ENCODE data around the gene PDLIM1.
A peak's percentile ranks its signal among the peaks of the same experiment; 100 is the strongest.

The PDLIM1 gene

GRCh38 chr10:95254629-95255028, 36.2 kb downstream of the PDLIM1 start:
- Histone ChIP-seq H4K20me1 (ENCODE audit: insufficient read depth, low read length, poor library complexity, severe bottlenecking) (no peaks in the 10 kb centered on the region), H3K79me2 (ENCODE audit: insufficient read depth, low read length) (no peaks in the 10 kb centered on the region), H3K9me3 (ENCODE audit: insufficient read depth, low read depth, low read length) (peaks cover 3% of the 10 kb centered on the region; the same call in 1 of the 2 replicates), H2AFZ (ENCODE audit: low read length) (no peak overlapping the region), H3K9me2 (replicated peaks; ENCODE audit: low read depth, low read length) (no peaks in the 10 kb centered on the region), H3K4me3 (ENCODE audit: low read length, poor library complexity, severe bottlenecking) (no peak overlapping the region), H3F3A (ENCODE audit: low read depth) (no peaks in the 10 kb centered on the region), H3K9ac (ENCODE audit: low read depth, low read length, poor library complexity, severe bottlenecking) (peak overlapping the region; percentile 10), H3K27me3 (ENCODE audit: insufficient read depth, low read length, poor library complexity, severe bottlenecking) (no peaks in the 10 kb centered on the region), H3K36me3 (ENCODE audit: insufficient read depth, low read length) (no peaks in the 10 kb centered on the region), H3K4me2 (ENCODE audit: low read depth, low read length, poor library complexity, severe bottlenecking) (peak overlapping the region; percentile 1), H3K4me1 (ENCODE audit: insufficient read depth, low read length, poor library complexity, severe bottlenecking) (peaks cover 35% of the 10 kb centered on the region)
- TF ChIP-seq, protein P1, sequence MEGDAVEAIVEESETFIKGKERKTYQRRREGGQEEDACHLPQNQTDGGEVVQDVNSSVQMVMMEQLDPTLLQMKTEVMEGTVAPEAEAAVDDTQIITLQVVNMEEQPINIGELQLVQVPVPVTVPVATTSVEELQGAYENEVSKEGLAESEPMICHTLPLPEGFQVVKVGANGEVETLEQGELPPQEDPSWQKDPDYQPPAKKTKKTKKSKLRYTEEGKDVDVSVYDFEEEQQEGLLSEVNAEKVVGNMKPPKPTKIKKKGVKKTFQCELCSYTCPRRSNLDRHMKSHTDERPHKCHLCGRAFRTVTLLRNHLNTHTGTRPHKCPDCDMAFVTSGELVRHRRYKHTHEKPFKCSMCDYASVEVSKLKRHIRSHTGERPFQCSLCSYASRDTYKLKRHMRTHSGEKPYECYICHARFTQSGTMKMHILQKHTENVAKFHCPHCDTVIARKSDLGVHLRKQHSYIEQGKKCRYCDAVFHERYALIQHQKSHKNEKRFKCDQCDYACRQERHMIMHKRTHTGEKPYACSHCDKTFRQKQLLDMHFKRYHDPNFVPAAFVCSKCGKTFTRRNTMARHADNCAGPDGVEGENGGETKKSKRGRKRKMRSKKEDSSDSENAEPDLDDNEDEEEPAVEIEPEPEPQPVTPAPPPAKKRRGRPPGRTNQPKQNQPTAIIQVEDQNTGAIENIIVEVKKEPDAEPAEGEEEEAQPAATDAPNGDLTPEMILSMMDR (conservative IDR thresholded peaks at IDR 0.05; ENCODE audit: low read length), result no peak
- TF ChIP-seq EZH2phosphoT487 (IDR thresholded peaks at IDR 0.05; ENCODE audit: borderline replicate concordance), result no peak

DNA sequence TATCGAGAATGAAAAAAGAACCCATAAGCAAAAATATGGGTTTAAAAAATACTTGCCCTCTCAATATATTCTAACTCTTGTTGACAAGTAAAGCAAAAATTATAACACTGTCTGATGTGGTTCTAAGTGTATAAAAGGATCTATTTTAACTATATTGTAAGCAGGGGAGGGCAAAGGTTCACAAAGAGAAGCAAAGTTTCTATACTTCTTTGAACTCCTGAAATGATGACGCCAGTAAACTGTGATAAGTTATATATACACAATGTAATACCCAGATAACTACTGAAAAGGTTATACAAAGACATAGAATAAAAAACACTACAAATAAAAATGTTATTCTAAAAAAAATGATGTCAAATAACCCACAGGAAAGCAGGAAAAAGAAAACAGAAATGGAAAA, 37.1 kb downstream of the PDLIM1 start:
- H3K36me3 ChIP-seq (ENCODE audit: insufficient read depth, low read length), result no peaks in the 10 kb centered on the region
- H3K4me1 ChIP-seq (ENCODE audit: insufficient read depth, low read length, poor library complexity, severe bottlenecking), result peaks cover 43% of the 10 kb centered on the region
- H4K20me1 ChIP-seq (ENCODE audit: insufficient read depth, low read length, poor library complexity, severe bottlenecking), result no peaks in the 10 kb centered on the region
- TF ChIP-seq EZH2phosphoT487 (IDR thresholded peaks at IDR 0.05; ENCODE audit: borderline replicate concordance), result no peak
- TF ChIP-seq, protein P1 (conservative IDR thresholded peaks at IDR 0.05; ENCODE audit: low read length), result no peak
- peak overlapping the region; percentile 10 for H3K9ac ChIP-seq (ENCODE audit: low read depth, low read length, poor library complexity, severe bottlenecking)
- H3F3A ChIP-seq (ENCODE audit: low read depth), result no peaks in the 10 kb centered on the region
- no peaks in the 10 kb centered on the region for H3K27me3 ChIP-seq (ENCODE audit: insufficient read depth, low read length, poor library complexity, severe bottlenecking)
- no peak overlapping the region for H3K4me3 ChIP-seq (ENCODE audit: low read length, poor library complexity, severe bottlenecking)
- H3K9me2 ChIP-seq (replicated peaks; ENCODE audit: low read depth, low read length), result no peaks in the 10 kb centered on the region
- H2AFZ ChIP-seq (ENCODE audit: low read length), result no peak overlapping the region
- no peaks in the 10 kb centered on the region for H3K79me2 ChIP-seq (ENCODE audit: insufficient read depth, low read length)
- H3K9me3 ChIP-seq (ENCODE audit: insufficient read depth, low read depth, low read length), result peaks cover 3% of the 10 kb centered on the region; the same call in 1 of the 2 replicates
- no peak overlapping the region for H3K4me2 ChIP-seq (ENCODE audit: low read depth, low read length, poor library complexity, severe bottlenecking)

- H4K20me1 ChIP-seq (ENCODE audit: insufficient read depth, low read length, poor library complexity, severe bottlenecking), result no peaks in the 10 kb centered on the region
- H3K4me2 ChIP-seq (ENCODE audit: low read depth, low read length, poor library complexity, severe bottlenecking), result no peak overlapping the region
- no peak overlapping the region for H3K4me3 ChIP-seq (ENCODE audit: low read length, poor library complexity, severe bottlenecking)
- TF ChIP-seq, protein P1 (conservative IDR thresholded peaks at IDR 0.05; ENCODE audit: low read length), result no peak
- TF ChIP-seq EZH2phosphoT487 (IDR thresholded peaks at IDR 0.05; ENCODE audit: borderline replicate concordance), result no peak
- H3K27me3 ChIP-seq (ENCODE audit: insufficient read depth, low read length, poor library complexity, severe bottlenecking), result no peaks in the 10 kb centered on the region
- peaks cover 45% of the 10 kb centered on the region for H3K4me1 ChIP-seq (ENCODE audit: insufficient read depth, low read length, poor library complexity, severe bottlenecking)
- peaks cover 3% of the 10 kb centered on the region; the same call in 1 of the 2 replicates for H3K9me3 ChIP-seq (ENCODE audit: insufficient read depth, low read depth, low read length)
- peak overlapping the region; percentile 10 for H3K9ac ChIP-seq (ENCODE audit: low read depth, low read length, poor library complexity, severe bottlenecking)
- no peaks in the 10 kb centered on the region for H3K36me3 ChIP-seq (ENCODE audit: insufficient read depth, low read length)
- H2AFZ ChIP-seq (ENCODE audit: low read length), result 0 out of 2 replicates have a peak overlapping the region, but pooled peaks have one; percentile 3
- no peaks in the 10 kb centered on the region for H3K79me2 ChIP-seq (ENCODE audit: insufficient read depth, low read length)
- H3K9me2 ChIP-seq (replicated peaks; ENCODE audit: low read depth, low read length), result no peaks in the 10 kb centered on the region
- no peaks in the 10 kb centered on the region for H3F3A ChIP-seq (ENCODE audit: low read depth)
Measured at GRCh38 chr10:95253007-95253406, 37.8 kb downstream of the PDLIM1 start.
